Smooth muscle cell (in vitro differentiated cells): ENCODE results near the gene VIPAS39. TPM values are rescaled to one million over a fixed set of nuclear protein-coding genes. Genes with fewer than 3 reads are reported as not detected.
A peak's percentile ranks its signal among the peaks of the same experiment; 100 is the strongest.

Experiments
- DNase-seq: peaks from one replicate; lab custom pipeline; 2025; ENCODE audit not compliant: unreplicated experiment; lab: John Stamatoyannopoulos, UW
- H2AFZ ChIP-seq: fragments of 200-600 bp; sonication (generic); 2 replicates; pipeline ENCODE4 v1.6.0; 2016; ENCODE audit warnings: antibody characterized with exemption, low read depth, mild to moderate bottlenecking
- H3F3A ChIP-seq: fragments of 200-600 bp; sonication (generic); 2 replicates; pipeline ENCODE4 v1.6.0; 2017; ENCODE audit warnings: antibody characterized with exemption, low read depth
- H3K27ac ChIP-seq: fragments of 200-600 bp; sonication (generic); 2 replicates; pipeline ENCODE4 v1.5.1; 2016; ENCODE audit warnings: low read depth, mild to moderate bottlenecking
- H3K27me3 ChIP-seq: fragments of 200-600 bp; sonication (generic); 2 replicates; pipeline ENCODE4 v1.6.1; 2016; ENCODE audit warnings: low read depth, mild to moderate bottlenecking
- H3K36me3 ChIP-seq: fragments of 200-600 bp; sonication (generic); 2 replicates; pipeline ENCODE4 v1.5.1; 2016; ENCODE audit warnings: low read depth
- H3K4me1 ChIP-seq: fragments of 200-600 bp; sonication (generic); 2 replicates; pipeline ENCODE4 v1.5.1; 2016; ENCODE audit warnings: low read depth
- H3K4me2 ChIP-seq: fragments of 200-600 bp; sonication (generic); 2 replicates; pipeline ENCODE4 v1.6.0; 2016; ENCODE audit warnings: mild to moderate bottlenecking
- H3K4me3 ChIP-seq: fragments of 200-600 bp; sonication (generic); 2 replicates; pipeline ENCODE4 v1.5.1; 2016; ENCODE audit warnings: mild to moderate bottlenecking
- H3K79me2 ChIP-seq: fragments of 200-600 bp; sonication (generic); 2 replicates; pipeline ENCODE4 v1.6.0; 2016; ENCODE audit warnings: low read depth, mild to moderate bottlenecking
- H3K9ac ChIP-seq: fragments of 200-600 bp; sonication (generic); 2 replicates; pipeline ENCODE4 v1.6.0; 2016; ENCODE audit warnings: low read depth
- H3K9me3 ChIP-seq: fragments of 200-600 bp; sonication (generic); replicated peaks from 2 replicates; pipeline ENCODE4 v1.5.1; 2016; ENCODE audit warnings: low read depth
- H4K20me1 ChIP-seq: fragments of 200-600 bp; sonication (generic); 2 replicates; pipeline ENCODE4 v1.6.0; 2016; ENCODE audit warnings: low read depth
- WGBS: methylation state at CpG from one replicate; pipeline ENCODE4 v1.1.7; 2016; ENCODE audit warnings: low lambda C conversion rate; 5-methylcytosine and 5-hydroxymethylcytosine counted together
- polyA plus RNA-seq: library from polyadenylated mRNA; unstranded; fragments of >200 nt; fragmentation: Nextera tagmentation; extraction: Ambion mirVana; gene quantifications from 2 replicates; pipeline ENCODE4 v1.2.1, GENCODE V29; 2016
- total RNA-seq: library from RNA; depleted of rRNA; stranded (reverse); fragments of >200 nt; gene quantifications from 2 replicates; pipeline ENCODE4 v1.2.3, GENCODE V29; 2014
- TF ChIP-seq, protein P1 (sequence below): fragments of 200-600 bp; sonication (generic); IDR thresholded peaks from 2 replicates; pipeline ENCODE4 v1.5.1; 2017; ENCODE audit warnings: borderline replicate concordance, mild to moderate bottlenecking, antibody characterized with exemption; ENCODE audit not compliant: insufficient read depth, poor library complexity, severe bottlenecking

VIPAS39 gene
- total RNA-seq, result 32.6 and 55.5 TPM in 2 replicates
- 12.3 and 19.7 TPM in 2 replicates for polyA plus RNA-seq

GRCh38 chr14:77457522-77458248 is at the start of gene VIPAS39, which contains the start of gene AHSA1:
Gene VIPAS39 (minus strand): TSS chr14:77457601. CDS start chr14:77454102, 3,499 bp downstream.
Gene AHSA1 (plus strand): TSS chr14:77458093. CDS start chr14:77458190, 97 bp downstream.
- TF ChIP-seq, protein P1, sequence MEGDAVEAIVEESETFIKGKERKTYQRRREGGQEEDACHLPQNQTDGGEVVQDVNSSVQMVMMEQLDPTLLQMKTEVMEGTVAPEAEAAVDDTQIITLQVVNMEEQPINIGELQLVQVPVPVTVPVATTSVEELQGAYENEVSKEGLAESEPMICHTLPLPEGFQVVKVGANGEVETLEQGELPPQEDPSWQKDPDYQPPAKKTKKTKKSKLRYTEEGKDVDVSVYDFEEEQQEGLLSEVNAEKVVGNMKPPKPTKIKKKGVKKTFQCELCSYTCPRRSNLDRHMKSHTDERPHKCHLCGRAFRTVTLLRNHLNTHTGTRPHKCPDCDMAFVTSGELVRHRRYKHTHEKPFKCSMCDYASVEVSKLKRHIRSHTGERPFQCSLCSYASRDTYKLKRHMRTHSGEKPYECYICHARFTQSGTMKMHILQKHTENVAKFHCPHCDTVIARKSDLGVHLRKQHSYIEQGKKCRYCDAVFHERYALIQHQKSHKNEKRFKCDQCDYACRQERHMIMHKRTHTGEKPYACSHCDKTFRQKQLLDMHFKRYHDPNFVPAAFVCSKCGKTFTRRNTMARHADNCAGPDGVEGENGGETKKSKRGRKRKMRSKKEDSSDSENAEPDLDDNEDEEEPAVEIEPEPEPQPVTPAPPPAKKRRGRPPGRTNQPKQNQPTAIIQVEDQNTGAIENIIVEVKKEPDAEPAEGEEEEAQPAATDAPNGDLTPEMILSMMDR, result no peak
- Histone ChIP-seq H3K27me3 (no peaks in the 10 kb centered on the region), H3K9me3 (no peaks in the 10 kb centered on the region), H3K4me1 (peaks cover 9% of the 10 kb centered on the region), H2AFZ (peak within 1 kb of the TSS; percentile 94), H3K9ac (peak within 1 kb of the TSS; percentile 84), H3K36me3 (no peaks in the 10 kb centered on the region), H3K79me2 (peaks cover 45% of the 10 kb centered on the region), H3K4me2 (peak within 1 kb of the TSS; percentile 88), H3K27ac (peak within 1 kb of the TSS; percentile 88), H4K20me1 (peaks cover 17% of the 10 kb centered on the region), H3F3A (no peaks in the 10 kb centered on the region), H3K4me3 (peak within 1 kb of the TSS; percentile 77)
- peak; percentile 96 for DNase-seq
- 1% methylated on average over 48 of the region's 50 CpGs for WGBS

DNA sequence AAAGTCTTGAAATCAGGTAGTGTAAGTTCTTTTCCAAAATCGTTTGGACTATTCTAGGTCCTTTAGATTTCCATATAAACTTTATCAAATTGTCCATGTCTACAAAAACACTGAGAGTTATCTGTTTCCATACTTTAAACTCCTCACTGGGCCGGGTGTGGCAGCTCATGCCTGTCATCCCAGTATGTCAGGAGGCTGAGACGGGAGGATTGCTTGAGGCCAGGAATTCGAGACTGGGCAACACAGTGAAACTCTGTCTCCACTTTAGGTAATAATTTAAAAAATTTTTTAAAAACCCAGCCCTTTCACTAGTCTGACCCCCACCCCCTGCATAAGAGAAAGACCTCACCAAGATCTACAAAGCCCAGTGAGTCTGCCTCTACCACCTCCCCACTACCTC is 47.6 kb upstream of the VIPAS39 start:
- 71% methylated on average over 4 of the region's 4 CpGs for WGBS
- Histone ChIP-seq H3K36me3 (no peaks in the 10 kb centered on the region), H3F3A (no peaks in the 10 kb centered on the region), H3K4me2 (no peak overlapping the region), H4K20me1 (no peaks in the 10 kb centered on the region), H3K9ac (no peak overlapping the region), H3K4me1 (no peaks in the 10 kb centered on the region), H3K9me3 (peaks cover 3% of the 10 kb centered on the region), H3K27me3 (peaks cover 11% of the 10 kb centered on the region), H3K79me2 (no peaks in the 10 kb centered on the region), H3K27ac (no peak overlapping the region), H2AFZ (no peak overlapping the region), H3K4me3 (no peak overlapping the region)
- TF ChIP-seq, protein P1, result no peak
- no peak for DNase-seq

- H3K4me2 ChIP-seq, result no peak overlapping the region
- no peaks in the 10 kb centered on the region for H3K79me2 ChIP-seq
- H3K4me1 ChIP-seq, result peaks cover 5% of the 10 kb centered on the region
- no peaks in the 10 kb centered on the region for H3K36me3 ChIP-seq
- DNase-seq, result no peak
- no peak overlapping the region for H3K27ac ChIP-seq
- TF ChIP-seq, protein P1, result no peak
- H3F3A ChIP-seq, result no peaks in the 10 kb centered on the region
- peaks cover 28% of the 10 kb centered on the region for H3K27me3 ChIP-seq
- no peaks in the 10 kb centered on the region for H4K20me1 ChIP-seq
- H2AFZ ChIP-seq, result no peak overlapping the region
- no peak overlapping the region for H3K9ac ChIP-seq
- H3K4me3 ChIP-seq, result no peak overlapping the region
- 97% methylated on average over 5 of the region's 5 CpGs for WGBS
- H3K9me3 ChIP-seq, result no peaks in the 10 kb centered on the region
These were observed 45.7 kb upstream of the VIPAS39 start for GRCh38 chr14:77503138-77503537.
